Measurements from ENCODE around the gene DHX8.
"Not testable (repeated sequence)": the region's sequence is repeated elsewhere in the genome, so short reads cannot be mapped to it uniquely, and the experiment has no call there.

Gene DHX8

DNA sequence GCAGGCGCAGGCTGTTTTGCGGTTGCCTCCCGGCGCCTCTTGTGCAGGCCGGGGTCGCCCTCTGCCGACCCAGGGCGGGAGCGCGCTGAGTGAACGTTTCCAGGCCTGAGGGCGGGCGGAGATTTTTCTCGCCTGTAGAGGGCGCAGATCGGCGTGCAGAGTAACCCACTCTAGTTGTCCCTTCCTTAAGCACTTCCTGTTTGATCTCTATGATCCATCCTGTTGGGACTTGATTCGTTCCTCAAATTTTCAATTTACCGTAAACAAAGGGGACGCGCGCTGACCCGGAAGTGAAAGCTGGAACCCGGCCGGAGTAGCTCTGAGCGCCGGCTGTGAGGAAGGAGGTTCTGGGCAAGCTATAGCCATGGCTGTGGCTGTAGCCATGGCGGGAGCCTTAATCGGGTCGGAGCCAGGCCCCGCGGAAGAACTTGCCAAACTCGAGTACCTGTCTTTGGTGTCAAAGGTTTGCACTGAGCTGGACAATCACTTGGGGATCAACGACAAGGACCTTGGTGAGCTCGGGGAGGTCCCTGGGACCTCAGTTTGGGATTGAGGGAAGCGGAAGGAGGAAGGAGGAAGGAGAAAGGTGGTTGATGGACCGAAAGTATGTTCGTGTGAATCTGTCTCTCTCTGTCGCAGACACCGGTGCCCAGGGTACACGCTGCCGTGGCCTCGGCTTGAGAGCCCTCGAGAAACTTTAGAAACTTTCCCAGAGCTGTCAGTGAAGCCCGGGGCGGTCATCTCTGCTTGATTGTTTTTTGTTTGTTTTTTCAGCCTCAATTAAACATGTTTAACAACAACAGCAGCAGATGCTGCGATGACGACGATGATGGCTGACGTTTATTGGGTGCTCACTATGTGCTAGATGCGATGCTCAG is at the start of gene DHX8:
Gene DHX8 (plus strand): TSS at position 302 of the 878 bp plus-strand sequence. CDS start 63 bp downstream, at position 365.
- DNase-seq (ENCODE audit: low spot score) = peak; percentile 91

DNA sequence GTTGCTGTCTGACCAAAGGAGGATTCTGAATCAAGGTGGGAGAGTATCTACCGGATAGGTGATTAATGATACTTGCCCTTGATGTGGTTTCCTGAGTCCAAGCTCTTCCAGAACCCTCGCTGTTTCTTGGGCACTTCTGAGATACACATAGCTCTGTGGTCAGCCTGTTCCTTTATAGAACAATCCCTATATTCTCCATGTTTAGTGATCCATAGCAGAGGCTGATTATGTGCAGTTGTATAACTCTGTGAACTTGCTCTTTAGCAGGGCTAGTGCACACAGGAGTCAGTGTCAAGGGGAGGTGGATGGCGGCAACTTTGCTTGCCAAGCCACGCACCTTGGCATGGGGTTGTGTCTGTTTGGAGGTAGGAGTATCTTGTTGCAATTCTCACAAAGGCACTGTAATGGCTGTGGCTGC is 48.9 kb upstream of the DHX8 start:
- DNase-seq (ENCODE audit: low spot score) = no peak

DNA sequence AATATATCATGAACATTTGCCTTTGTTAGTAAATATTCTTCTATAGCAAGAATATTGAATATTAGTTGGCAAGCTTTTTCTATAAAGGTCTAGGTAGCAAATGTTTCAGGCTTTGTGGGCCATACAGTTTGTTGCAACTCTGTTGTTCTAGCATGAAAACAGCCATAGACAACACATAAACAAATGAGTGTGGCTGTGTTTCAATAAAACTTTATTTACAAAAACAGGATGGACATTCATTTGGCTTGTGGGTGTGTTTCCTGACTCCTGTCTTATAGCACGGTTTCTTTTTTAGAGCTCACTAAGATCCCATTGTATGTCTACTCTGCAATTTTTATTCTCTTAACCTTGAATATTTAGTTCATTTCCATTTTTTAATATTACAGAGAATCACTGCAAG is 46.0 kb upstream of the DHX8 start:
- no peak for DNase-seq (ENCODE audit: low spot score)

DNA sequence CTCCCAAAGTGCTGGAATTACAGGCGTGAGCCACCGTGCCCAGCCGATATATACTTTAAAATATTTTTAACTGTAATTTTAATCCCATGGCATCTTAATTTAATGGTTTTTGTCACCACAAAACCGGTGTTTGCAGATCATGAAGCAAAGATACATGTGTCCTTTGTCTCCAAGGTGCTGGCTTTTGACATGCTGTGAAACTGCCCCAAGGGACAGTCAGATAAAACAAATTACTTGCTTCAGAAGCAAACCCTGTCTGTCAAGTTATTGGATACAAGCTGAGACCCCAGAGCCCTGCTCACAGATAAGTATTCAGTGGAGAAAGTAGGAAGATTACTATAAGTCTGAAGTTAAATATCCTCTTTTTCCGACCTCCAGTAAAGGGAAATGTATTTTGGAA is 45.1 kb upstream of the DHX8 start:
- no peak for DNase-seq (ENCODE audit: low spot score)

- DNase-seq (ENCODE audit: low spot score) = no peak
Observed at GRCh38 chr17:43439041-43439440, 44.7 kb upstream of the DHX8 start.

- DNase-seq (ENCODE audit: low spot score) = no peak
Observed at GRCh38 chr17:43442711-43443110, 41.1 kb upstream of the DHX8 start.

DNA sequence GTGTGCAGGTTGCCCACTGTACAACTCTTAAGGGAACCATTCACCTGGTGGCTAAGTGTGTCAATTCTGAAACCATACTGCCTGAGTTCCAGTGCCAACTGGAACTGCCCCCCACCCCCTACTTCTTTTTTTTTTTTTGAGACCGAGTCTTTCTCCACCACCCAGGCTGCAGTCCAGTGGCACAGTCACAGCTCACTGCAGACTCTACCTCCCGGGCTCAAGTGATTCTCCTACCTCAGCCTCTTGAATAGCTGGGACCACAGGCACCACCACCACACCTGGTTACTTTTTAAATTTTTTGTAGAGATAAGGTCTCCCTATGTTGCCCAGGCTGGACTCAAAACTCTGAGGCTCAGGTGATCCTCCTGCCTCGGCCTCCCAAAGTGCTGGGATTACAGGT is 40.4 kb upstream of the DHX8 start:
- DNase-seq (ENCODE audit: low spot score) = no peak

DNA sequence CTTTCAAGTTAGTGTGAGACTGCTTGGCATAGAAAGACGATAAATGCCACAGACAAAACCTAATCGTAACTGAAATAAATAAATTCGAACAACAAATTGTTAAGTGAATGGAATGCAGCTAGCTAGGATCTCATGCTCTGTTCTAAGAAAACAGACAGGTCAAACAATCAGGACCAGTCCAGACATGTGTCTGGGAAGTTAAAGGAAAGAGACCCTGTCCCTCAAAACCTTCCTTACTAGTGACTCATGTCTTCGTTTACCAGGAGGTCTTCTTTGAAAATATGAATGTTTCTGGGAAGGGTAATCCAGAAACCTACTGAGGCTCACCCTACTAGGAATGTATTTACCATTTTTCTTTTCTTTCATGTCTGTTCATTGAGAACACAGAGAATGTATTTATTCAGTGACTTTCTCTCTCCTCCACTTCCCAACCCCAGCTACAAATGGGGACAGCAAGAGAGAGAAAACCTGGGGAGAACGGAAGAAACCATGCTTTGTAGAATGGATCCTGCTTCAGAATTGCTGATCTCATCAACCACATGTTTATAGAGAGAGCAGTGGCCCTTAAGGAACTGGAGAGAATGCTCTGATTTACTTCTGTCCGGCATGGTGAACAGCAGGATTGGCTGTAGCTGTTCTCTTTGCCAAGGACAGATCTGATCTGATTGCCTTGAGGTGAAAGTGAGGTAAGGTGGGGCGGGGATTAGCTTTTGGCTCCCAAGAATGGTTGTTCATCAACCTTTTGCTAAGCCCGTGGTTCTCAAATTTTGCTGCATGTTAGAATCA is 39.4 kb upstream of the DHX8 start:
- peak; percentile 36 for DNase-seq (ENCODE audit: low spot score)

DNA sequence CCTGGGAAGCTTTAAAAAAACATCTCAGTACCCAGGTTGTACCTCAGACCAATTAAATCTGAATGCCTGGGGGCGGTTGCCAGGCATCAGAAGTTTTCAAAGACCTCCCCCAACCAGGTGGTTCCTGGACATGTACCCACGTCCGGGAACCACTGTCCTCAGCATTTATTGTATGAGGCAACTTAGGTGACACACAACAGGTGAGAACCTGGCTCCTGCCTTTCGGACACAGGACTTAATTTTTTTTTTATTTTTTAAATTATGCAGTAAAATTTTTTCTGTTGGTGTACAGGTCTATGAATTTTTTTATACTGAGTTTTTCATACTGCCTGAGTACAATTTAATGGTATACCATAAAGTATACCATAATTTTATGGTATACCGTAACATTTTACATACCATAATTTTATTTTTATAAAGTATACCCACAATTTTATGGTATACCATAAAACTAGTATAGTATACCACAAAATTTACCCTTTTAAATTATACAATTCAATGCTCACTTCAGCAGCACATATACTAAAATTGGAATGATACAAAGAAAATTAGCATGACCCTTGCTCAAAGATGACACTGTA is 38.7 kb upstream of the DHX8 start:
- DNase-seq (ENCODE audit: low spot score) = no peak

DNA sequence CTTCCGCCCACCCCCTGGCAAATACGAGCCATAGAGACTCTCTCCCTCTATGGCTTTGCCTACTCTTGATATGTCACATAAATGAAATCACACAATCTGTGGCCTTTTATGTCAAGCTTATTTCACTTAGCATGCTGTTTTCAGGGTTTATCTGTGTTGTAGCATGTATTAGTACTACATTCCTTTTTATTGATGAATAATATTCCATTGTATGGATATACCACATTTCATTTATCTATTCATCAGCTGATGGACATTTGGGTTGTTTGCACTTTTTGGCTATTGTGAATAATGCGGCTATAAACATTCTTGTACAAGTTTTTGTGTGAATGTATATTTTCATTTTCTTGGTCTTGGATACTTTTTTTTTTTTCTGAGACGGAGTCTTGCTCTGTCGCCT is 37.0 kb upstream of the DHX8 start:
- DNase-seq (ENCODE audit: low spot score) = no peak

GRCh38 chr17:43448720-43449469 is 34.9 kb upstream of the DHX8 start:
- DNase-seq (ENCODE audit: low spot score) = no peak

GRCh38 chr17:43449470-43450248 is 34.1 kb upstream of the DHX8 start:
- DNase-seq (ENCODE audit: low spot score) = no peak

GRCh38 chr17:43450791-43451190 is 33.0 kb upstream of the DHX8 start:
- DNase-seq (ENCODE audit: low spot score) = not testable (repeated sequence)

DNA sequence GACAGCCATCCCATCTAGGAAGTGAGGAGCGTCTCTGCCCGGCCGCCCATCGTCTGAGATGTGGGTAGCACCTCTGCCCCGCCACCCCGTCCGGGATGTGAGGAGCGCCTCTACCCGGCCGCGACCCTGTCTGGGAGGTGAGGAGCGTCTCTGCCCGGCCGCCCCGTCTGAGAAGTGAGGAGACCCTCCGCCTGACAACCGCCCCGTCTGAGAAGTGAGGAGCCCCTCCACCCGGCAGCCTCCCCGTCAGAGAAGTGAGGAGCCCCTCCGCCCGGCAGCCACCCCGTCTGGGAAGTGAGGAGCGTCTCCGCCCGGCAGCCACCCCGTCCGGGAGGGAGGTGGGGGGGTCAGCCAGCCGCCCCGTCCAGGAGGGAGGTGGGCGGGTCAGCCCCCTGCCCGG is 32.0 kb upstream of the DHX8 start:
- DNase-seq (ENCODE audit: low spot score) = not testable (repeated sequence)

DNA sequence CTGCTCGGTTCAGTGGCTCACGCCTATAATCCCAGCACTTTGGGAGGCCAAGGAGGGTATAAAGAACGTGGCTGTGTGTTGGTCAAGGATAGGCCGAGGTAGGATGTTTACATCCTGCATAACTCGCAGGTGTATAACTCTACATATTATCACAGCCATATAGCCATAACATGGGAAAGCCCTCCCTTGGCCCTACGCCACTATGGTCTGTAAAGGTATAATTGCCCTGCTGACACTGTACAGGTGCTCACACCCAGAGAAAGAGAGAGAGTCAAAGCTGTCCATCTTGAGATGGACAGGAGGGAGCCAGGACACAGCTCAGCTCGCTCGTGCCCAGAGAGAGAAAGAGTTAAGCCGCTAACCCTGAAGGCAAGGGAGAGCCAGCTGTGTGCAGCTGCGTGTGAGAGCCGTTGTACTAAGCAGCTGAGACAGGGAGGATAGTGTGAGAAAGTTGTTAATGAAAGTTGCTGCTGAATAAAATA is 30.4 kb upstream of the DHX8 start:
- no peak for DNase-seq (ENCODE audit: low spot score)

- no peak for DNase-seq (ENCODE audit: low spot score)
Observed at GRCh38 chr17:43454868-43455267, 28.9 kb upstream of the DHX8 start.

GRCh38 chr17:43456029-43456428 is 27.7 kb upstream of the DHX8 start:
- no peak for DNase-seq (ENCODE audit: low spot score)

DNA sequence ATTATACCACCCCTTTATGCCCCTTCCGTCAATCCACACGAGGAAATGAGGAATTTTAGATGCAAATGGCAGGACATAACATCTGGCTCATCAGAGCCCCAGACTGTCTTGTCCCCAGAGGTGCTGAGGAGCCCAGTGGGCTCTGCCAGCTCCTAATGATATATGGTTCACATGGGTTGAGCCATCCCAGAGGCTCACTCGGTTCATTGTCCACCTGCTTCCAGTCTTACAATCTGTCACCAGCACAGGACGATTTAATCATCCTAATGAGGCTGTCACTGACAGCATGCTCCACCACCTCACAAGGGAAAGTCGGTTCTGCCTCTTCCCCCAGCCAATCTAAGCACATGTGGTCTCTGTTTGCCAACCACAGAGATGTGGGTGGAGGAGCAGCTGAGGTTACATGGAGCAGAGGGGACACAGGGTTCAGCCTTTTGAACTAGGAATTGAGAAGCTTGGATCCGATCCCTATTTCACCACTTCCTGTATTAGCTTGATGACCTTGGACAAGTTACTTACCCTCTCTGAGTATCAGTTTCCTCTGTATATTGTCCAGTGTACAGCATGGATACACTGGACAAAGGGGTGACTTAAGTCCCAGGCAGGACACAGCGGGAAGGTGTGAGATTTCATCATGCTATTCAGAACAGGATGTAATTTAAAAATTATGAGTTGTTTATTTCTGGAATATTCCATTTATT is 27.0 kb upstream of the DHX8 start:
- peak; percentile 51 for DNase-seq (ENCODE audit: low spot score)

DNA sequence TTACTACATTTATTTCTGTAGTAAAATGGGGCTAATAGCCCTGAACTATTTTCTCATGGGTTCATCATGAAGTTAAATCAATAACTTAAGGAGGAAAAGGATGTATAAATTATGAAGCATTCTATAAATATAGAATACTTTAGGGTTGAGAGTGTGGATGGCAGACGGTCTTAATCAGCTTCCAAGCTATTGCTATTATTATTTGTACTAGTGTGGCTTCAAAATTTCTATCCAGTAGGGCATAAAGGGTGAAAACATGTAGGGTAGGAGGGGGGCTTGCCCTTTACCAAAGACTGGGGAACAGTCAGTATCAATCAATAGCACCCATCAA is 26.4 kb upstream of the DHX8 start:
- no peak for DNase-seq (ENCODE audit: low spot score)

DNA sequence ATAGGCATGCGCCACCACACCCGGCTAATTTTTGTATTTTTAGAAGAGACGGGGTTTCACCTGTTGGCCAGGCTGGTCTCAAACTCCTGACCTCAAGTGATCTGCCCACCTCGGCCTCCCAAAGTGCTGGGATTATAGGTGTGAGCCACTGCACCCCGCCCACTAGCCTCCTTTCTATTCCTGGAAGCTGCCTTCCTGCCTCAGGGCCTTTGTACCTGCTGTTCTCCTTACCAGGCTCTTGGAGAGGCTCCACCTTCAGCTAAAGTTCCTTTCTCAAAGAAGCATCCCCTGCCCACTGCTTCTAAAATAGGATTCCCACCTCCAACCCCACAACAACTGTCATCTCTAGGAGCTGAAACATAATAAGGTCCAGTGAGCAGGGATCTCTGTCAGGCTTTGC is 23.9 kb upstream of the DHX8 start:
- DNase-seq (ENCODE audit: low spot score) = not testable (repeated sequence)

DNA sequence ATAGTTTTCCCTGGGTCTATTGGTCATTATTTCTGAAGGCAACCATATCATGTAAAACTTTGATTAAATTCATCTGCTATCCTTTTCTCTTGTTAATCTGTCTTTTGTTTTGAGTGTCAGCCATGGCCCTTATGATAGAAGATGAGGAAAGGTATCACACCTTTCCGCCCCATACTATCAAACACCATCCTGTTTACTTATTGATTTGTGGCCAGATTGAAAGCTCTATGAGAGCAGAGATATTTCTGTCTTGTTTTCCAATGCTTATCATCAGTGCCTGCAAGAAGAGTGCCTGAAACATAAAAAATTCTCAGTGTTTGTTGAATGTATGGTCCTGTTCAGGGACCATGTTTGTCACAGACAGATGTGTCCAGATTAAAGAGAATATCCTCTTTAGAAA is 22.6 kb upstream of the DHX8 start:
- DNase-seq (ENCODE audit: low spot score) = no peak
